HepG2 (cell line): ENCODE data around the gene PLEKHA8. TPM values are rescaled to one million over a fixed set of nuclear protein-coding genes. Genes with fewer than 3 reads are reported as not detected.

ENCODE experiments used
- AGO2 ChIP-seq: fragments of 200-400 bp; formaldehyde crosslinking; optimal IDR thresholded peaks from 2 replicates; pipeline ENCODE3; 2017; ENCODE audit warnings: mild to moderate bottlenecking, low read depth, low read length, moderate library complexity
- AKAP8 ChIP-seq: sonication (generic); formaldehyde crosslinking; IDR thresholded peaks from 2 replicates; pipeline ENCODE4 v1.5.1; 2020; ENCODE audit warnings: mild to moderate bottlenecking, missing genetic modification reagents
- CEBPG ChIP-seq: IDR thresholded peaks from 2 replicates; pipeline ENCODE4 v1.6.1; 2016
- FIP1L1 ChIP-seq: fragments of 200-400 bp; formaldehyde crosslinking; IDR thresholded peaks from 2 replicates; pipeline ENCODE4 v1.6.1; 2018; ENCODE audit warnings: low read depth, mild to moderate bottlenecking, low read length, moderate library complexity, borderline replicate concordance; ENCODE audit not compliant: insufficient read depth
- FUBP1 ChIP-seq: sonication (generic); formaldehyde crosslinking; IDR thresholded peaks from 2 replicates; pipeline ENCODE4 v1.5.1; 2020; ENCODE audit warnings: missing genetic modification reagents, mild to moderate bottlenecking, borderline replicate concordance
- GLMP ChIP-seq: sonication (generic); formaldehyde crosslinking; IDR thresholded peaks from 2 replicates; pipeline ENCODE4 v1.9.0; 2021; ENCODE audit warnings: missing genetic modification reagents, mild to moderate bottlenecking, borderline replicate concordance
- KAT2B ChIP-seq: fragments of 150-350 bp; IDR thresholded peaks from 2 replicates; pipeline ENCODE4 v1.6.1; 2014; ENCODE audit warnings: low read depth, low read length, borderline replicate concordance
- KLF16 ChIP-seq, 2 experiments: sonication (generic) in 1 of 2; formaldehyde crosslinking in 1 of 2; IDR thresholded peaks; 2 replicates each; pipeline versions ENCODE4 v1.6.1 to v1.8.0; 2016 to 2023; ENCODE audit warnings: missing genetic modification reagents in 2 of 2, missing compliant biosample characterization in 1 of 2
- KMT2A ChIP-seq: sonication (generic); formaldehyde crosslinking; IDR thresholded peaks from 2 replicates; pipeline ENCODE4 v1.4.0; 2020; ENCODE audit warnings: missing genetic modification reagents
- MED8 ChIP-seq: sonication (generic); formaldehyde crosslinking; IDR thresholded peaks from 2 replicates; pipeline ENCODE4 v1.8.1; 2023; ENCODE audit warnings: mild to moderate bottlenecking, missing genetic modification reagents; ENCODE audit not compliant: insufficient replicate concordance
- NFIB ChIP-seq: sonication (generic); formaldehyde crosslinking; IDR thresholded peaks from 2 replicates; pipeline ENCODE4 v1.9.0; 2021; ENCODE audit warnings: missing genetic modification reagents, mild to moderate bottlenecking, borderline replicate concordance
- SATB2 ChIP-seq: sonication (generic); formaldehyde crosslinking; IDR thresholded peaks from 2 replicates; pipeline ENCODE4 v1.5.0; 2020; ENCODE audit warnings: missing genetic modification reagents
- SP4 ChIP-seq: sonication (generic); formaldehyde crosslinking; IDR thresholded peaks from 2 replicates; pipeline ENCODE4 v1.8.1; 2023; ENCODE audit warnings: mild to moderate bottlenecking, missing genetic modification reagents
- TFDP2 ChIP-seq: sonication (generic); formaldehyde crosslinking; IDR thresholded peaks from 2 replicates; pipeline ENCODE4 v1.4.0; 2020; ENCODE audit warnings: missing genetic modification reagents
- TOPORS ChIP-seq: sonication (generic); formaldehyde crosslinking; IDR thresholded peaks from 2 replicates; pipeline ENCODE4 v1.8.0; 2023; ENCODE audit warnings: mild to moderate bottlenecking, missing genetic modification reagents
- ZBTB1 ChIP-seq: sonication (generic); formaldehyde crosslinking; IDR thresholded peaks from 2 replicates; pipeline ENCODE4 v1.4.0; 2020; ENCODE audit warnings: missing genetic modification reagents, borderline replicate concordance
- ZBTB37 ChIP-seq: sonication (generic); formaldehyde crosslinking; IDR thresholded peaks from 2 replicates; pipeline ENCODE4 v1.4.0; 2020; ENCODE audit warnings: mild to moderate bottlenecking, missing genetic modification reagents
- ZNF124 ChIP-seq: sonication (generic); formaldehyde crosslinking; IDR thresholded peaks from 2 replicates; pipeline ENCODE4 v1.4.0; 2020; ENCODE audit warnings: missing genetic modification reagents
- ZNF136 ChIP-seq: sonication (generic); formaldehyde crosslinking; IDR thresholded peaks from 2 replicates; pipeline ENCODE4 v1.8.1; 2022; ENCODE audit warnings: low read depth, mild to moderate bottlenecking, moderate library complexity, missing genetic modification reagents
- ZNF225 ChIP-seq: sonication (generic); formaldehyde crosslinking; IDR thresholded peaks from 2 replicates; pipeline ENCODE4 v1.4.0; 2020; ENCODE audit warnings: mild to moderate bottlenecking, missing genetic modification reagents
- ZNF326 ChIP-seq: sonication (generic); formaldehyde crosslinking; IDR thresholded peaks from 2 replicates; pipeline ENCODE4 v1.4.0; 2020; ENCODE audit warnings: missing genetic modification reagents, borderline replicate concordance
- ZNF496 ChIP-seq: sonication (generic); formaldehyde crosslinking; IDR thresholded peaks from 2 replicates; pipeline ENCODE4 v1.8.1; 2023; ENCODE audit warnings: mild to moderate bottlenecking, moderate library complexity, missing genetic modification reagents; ENCODE audit not compliant: insufficient replicate concordance
- ZNF740 ChIP-seq: sonication (generic); formaldehyde crosslinking; IDR thresholded peaks from 2 replicates; pipeline ENCODE4 v1.4.0; 2020; ENCODE audit warnings: missing genetic modification reagents
- ZNF816 ChIP-seq: sonication (generic); formaldehyde crosslinking; IDR thresholded peaks from 2 replicates; pipeline ENCODE4 v1.8.0; 2022; ENCODE audit warnings: missing genetic modification reagents, mild to moderate bottlenecking, borderline replicate concordance
- polyA plus RNA-seq, 8 experiments: library from polyadenylated mRNA; depleted of rRNA in 3 of 8; stranded (reverse) in 7 of 8; unstranded in 1 of 8; fragments of >200 nt; fragmentation: Illumina TruSeq in 4 of 8; extraction: Trizol in 4 of 8; gene quantifications; 2 replicates each; pipeline versions ENCODE4 v1.2.1 to v1.2.3, GENCODE V29; 2011 to 2016; ENCODE audit warnings: low read depth in 4 of 8, missing spikeins in 1 of 8, mixed read lengths in 1 of 8; ENCODE audit not compliant: insufficient read depth in 1 of 8
- total RNA-seq, 5 experiments: library from RNA; depleted of rRNA; stranded (reverse); fragments of >200 nt; fragmentation: Illumina TruSeq; extraction: Trizol; gene quantifications; 2 replicates each; pipeline ENCODE4 v1.2.3, GENCODE V29; 2016; ENCODE audit warnings: low read depth in 1 of 5

The PLEKHA8 gene
- total and polyA plus RNA-seq, 2 of the 13 experiments (the other 11 are each of a cell fraction or from before 2014, with no cell fraction given), result 12.5 to 26.4 TPM

- TF ChIP-seq AGO2 (no peak), KLF16 (CRISPR knock-in tag; IDR thresholded peaks at IDR 0.05) (peak in 1 of 2 experiments; percentile 71; a peak in 1 of 4 replicates), TOPORS (CRISPR knock-in tag) (0 out of 2 replicates have a peak, but pooled peaks have one; percentile 37), ZNF496 (CRISPR knock-in tag) (no peak), ZBTB37 (CRISPR knock-in tag) (no peak), NFIB (CRISPR knock-in tag) (no peak), KAT2B (no peak), SATB2 (no peak), KMT2A (CRISPR knock-in tag) (peak; percentile 78), GLMP (no peak), ZBTB1 (CRISPR knock-in tag) (no peak), ZNF816 (CRISPR knock-in tag) (no peak), SP4 (peak; percentile 29; the same call in 1 of the 2 replicates), ZNF326 (CRISPR knock-in tag) (no peak), ZNF136 (CRISPR knock-in tag) (no peak), TFDP2 (CRISPR knock-in tag) (0 out of 2 replicates have a peak, but pooled peaks have one; percentile 33), FUBP1 (CRISPR knock-in tag) (no peak), ZNF225 (no peak), AKAP8 (CRISPR knock-in tag) (no peak), CEBPG (CRISPR knock-in tag) (peak; percentile 57), FIP1L1 (no peak), ZNF124 (CRISPR knock-in tag) (no peak; the same call in 1 of the 2 replicates), ZNF740 (CRISPR knock-in tag) (no peak), MED8 (CRISPR knock-in tag) (no peak)
These were observed 1.8 kb upstream of the PLEKHA8 start, which contains the start of gene FKBP14 (continued) for GRCh38 chr7:30026229-30027064.
